IMR-90 (cell line): ENCODE measurements around the gene PTPRK. TPM values are rescaled to one million over a fixed set of nuclear protein-coding genes. Genes with fewer than 3 reads are reported as not detected.

Experiments
- ATAC-seq: fragments of 200-7000 bp; cut with Tn5 transposase; 2 replicates; pipeline ENCODE4 v1.9.1; 2020; ENCODE audit warnings: low read depth, mild to moderate bottlenecking, moderate library complexity
- BruUV-seq: library from RNA; stranded (reverse); fragments of 400-500 nt; replicated peaks from 2 replicates; lab custom pipeline; 2021; lab: Mats Ljungman, UMichigan
- CTCF ChIA-PET: fragments of 300-600 bp; formaldehyde crosslinking; extraction: SDS; loops from one replicate; lab custom pipeline; 2021; ENCODE audit warnings: antibody characterized with exemption; lab: Yijun Ruan, JAX
- POLR2A ChIA-PET: fragments of 300-600 bp; sonication (Branson Sonifier 250); formaldehyde crosslinking; loops from one replicate; lab custom pipeline; 2022; ENCODE audit warnings: antibody characterized with exemption; ENCODE audit not compliant: unreplicated experiment; lab: Charles Lee
- DNase-seq: peaks from one replicate; pipeline ENCODE4 v3.0.0; 2013
- H2AFZ ChIP-seq: replicated peaks from 2 replicates; pipeline ENCODE3; 2013; ENCODE audit warnings: low read length, mild to moderate bottlenecking; ENCODE audit not compliant: poor library complexity
- H2AK5ac ChIP-seq: 2 replicates; pipeline ENCODE4 v1.6.1; 2013; ENCODE audit warnings: low read depth, low read length, inconsistent platforms
- H2AK9ac ChIP-seq: replicated peaks from 2 replicates; pipeline ENCODE3; 2013; ENCODE audit warnings: mild to moderate bottlenecking, low read depth, low read length, moderate library complexity; ENCODE audit not compliant: poor library complexity
- H2BK120ac ChIP-seq: 2 replicates; pipeline ENCODE4 v1.6.1; 2013; ENCODE audit warnings: low read depth, low read length, inconsistent platforms
- H2BK15ac ChIP-seq: 3 replicates; pipeline ENCODE4 v1.6.1; 2013; ENCODE audit warnings: low read depth, low read length, inconsistent platforms
- H2BK20ac ChIP-seq: 2 replicates; pipeline ENCODE4 v1.6.1; 2013; ENCODE audit warnings: low read depth, mild to moderate bottlenecking, inconsistent platforms, low read length, moderate library complexity
- H2BK5ac ChIP-seq: 2 replicates; pipeline ENCODE4 v1.6.1; 2013; ENCODE audit warnings: mild to moderate bottlenecking, low read depth, low read length, inconsistent platforms; ENCODE audit not compliant: poor library complexity, severe bottlenecking
- H3K14ac ChIP-seq: replicated peaks from 2 replicates; pipeline ENCODE4 v1.6.1; 2013; ENCODE audit warnings: low read depth, low read length, inconsistent platforms
- H3K18ac ChIP-seq: 2 replicates; pipeline ENCODE4 v1.6.1; 2013; ENCODE audit warnings: low read depth, low read length, control low read depth
- H3K23ac ChIP-seq: 2 replicates; pipeline ENCODE4 v1.6.1; 2013; ENCODE audit warnings: low read depth, low read length, inconsistent platforms
- H3K27ac ChIP-seq: 2 replicates; pipeline ENCODE4 v1.5.1; 2013; ENCODE audit warnings: mild to moderate bottlenecking, control low read depth, low read length; ENCODE audit not compliant: insufficient read depth
- H3K27me3 ChIP-seq: 2 replicates; pipeline ENCODE4 v1.6.1; 2013; ENCODE audit warnings: low read length; ENCODE audit not compliant: control insufficient read depth, insufficient read depth
- H3K36me3 ChIP-seq: 2 replicates; pipeline ENCODE4 v1.6.1; 2013; ENCODE audit warnings: low read length, mixed read lengths; ENCODE audit not compliant: control insufficient read depth, insufficient read depth
- H3K4ac ChIP-seq: 2 replicates; pipeline ENCODE4 v1.6.1; 2013; ENCODE audit warnings: low read depth, low read length, inconsistent platforms
- H3K4me1 ChIP-seq: 2 replicates; pipeline ENCODE4 v1.6.1; 2013; ENCODE audit warnings: low read length, mixed read lengths; ENCODE audit not compliant: control insufficient read depth, insufficient read depth
- H3K4me2 ChIP-seq: 2 replicates; pipeline ENCODE4 v1.6.1; 2013; ENCODE audit warnings: low read depth, mild to moderate bottlenecking, control low read depth, low read length, moderate library complexity
- H3K4me3 ChIP-seq: 2 replicates; pipeline ENCODE4 v1.5.1; 2013; ENCODE audit warnings: low read depth, mild to moderate bottlenecking, control low read depth, low read length, moderate library complexity; ENCODE audit not compliant: insufficient read depth
- H3K56ac ChIP-seq: 2 replicates; pipeline ENCODE4 v1.6.1; 2013; ENCODE audit warnings: low read length, inconsistent platforms; ENCODE audit not compliant: insufficient read depth; ENCODE audit errors: extremely low read depth
- H3K79me1 ChIP-seq, 2 experiments: 2 replicates each; pipeline ENCODE4 v1.6.1; 2013; ENCODE audit warnings: low read length in 2 of 2, inconsistent platforms in 1 of 2, low read depth in 1 of 2
- H3K9ac ChIP-seq: 2 replicates; pipeline ENCODE4 v1.6.1; 2013; ENCODE audit warnings: low read depth, low read length, control low read depth
- H3K9me1 ChIP-seq: 2 replicates; pipeline ENCODE4 v1.6.1; 2013; ENCODE audit warnings: low read length, inconsistent platforms; ENCODE audit not compliant: insufficient read depth
- H3K9me3 ChIP-seq: 2 replicates; pipeline ENCODE4 v1.6.1; 2013; ENCODE audit warnings: low read length; ENCODE audit not compliant: control insufficient read depth, insufficient read depth
- H4K20me1 ChIP-seq: 2 replicates; pipeline ENCODE4 v1.6.1; 2013; ENCODE audit warnings: low read length, inconsistent platforms; ENCODE audit not compliant: insufficient read depth
- H4K5ac ChIP-seq: 2 replicates; pipeline ENCODE4 v1.6.1; 2013; ENCODE audit warnings: mild to moderate bottlenecking, low read depth, low read length, control low read depth
- H4K8ac ChIP-seq, 2 experiments: 2 replicates each; pipeline ENCODE4 v1.6.1; 2013; ENCODE audit warnings: low read depth in 2 of 2, low read length in 2 of 2, control low read depth in 1 of 2, inconsistent platforms in 1 of 2
- H4K91ac ChIP-seq: 2 replicates; pipeline ENCODE4 v1.6.1; 2013; ENCODE audit warnings: low read depth, low read length, inconsistent platforms; ENCODE audit not compliant: insufficient read depth
- BHLHE40 ChIP-seq: fragments of 150-350 bp; IDR thresholded peaks from 2 replicates; pipeline ENCODE4 v1.6.1; 2016; ENCODE audit warnings: mild to moderate bottlenecking, low read depth, low read length
- CEBPB ChIP-seq: IDR thresholded peaks from 2 replicates; pipeline ENCODE4 v1.6.1; 2012; ENCODE audit warnings: low read depth, low read length, improper control_type of control experiment
- CHD1 ChIP-seq: IDR thresholded peaks from 2 replicates; pipeline ENCODE4 v1.6.1; 2012; ENCODE audit warnings: low read depth, low read length, improper control_type of control experiment
- ELK1 ChIP-seq: fragments of 150-350 bp; IDR thresholded peaks from 2 replicates; pipeline ENCODE4 v1.6.1; 2016; ENCODE audit warnings: low read depth, mild to moderate bottlenecking, low read length, moderate library complexity, borderline replicate concordance
- FOS ChIP-seq: fragments of 150-350 bp; IDR thresholded peaks from 2 replicates; pipeline ENCODE4 v1.6.1; 2016; ENCODE audit warnings: low read depth, low read length
- MAFK ChIP-seq: IDR thresholded peaks from 2 replicates; pipeline ENCODE4 v1.6.1; 2012; ENCODE audit warnings: low read depth, low read length, improper control_type of control experiment
- MAZ ChIP-seq: IDR thresholded peaks from 2 replicates; pipeline ENCODE4 v1.6.1; 2012; ENCODE audit warnings: low read depth, mild to moderate bottlenecking, low read length, improper control_type of control experiment, moderate library complexity, borderline replicate concordance
- MXI1 ChIP-seq: IDR thresholded peaks from 2 replicates; pipeline ENCODE4 v1.6.1; 2012; ENCODE audit warnings: low read depth, mild to moderate bottlenecking, low read length, moderate library complexity, borderline replicate concordance
- NFE2L2 ChIP-seq: fragments of 150-350 bp; IDR thresholded peaks from 2 replicates; pipeline ENCODE4 v1.6.1; 2016; ENCODE audit warnings: low read depth, mild to moderate bottlenecking, low read length
- POLR2A ChIP-seq: IDR thresholded peaks from 2 replicates; pipeline ENCODE4 v1.6.1; 2012; ENCODE audit warnings: mild to moderate bottlenecking, low read depth, low read length
- RAD21 ChIP-seq: IDR thresholded peaks from 2 replicates; pipeline ENCODE4 v1.6.1; 2012; ENCODE audit warnings: low read length, improper control_type of control experiment
- RCOR1 ChIP-seq: IDR thresholded peaks from 2 replicates; pipeline ENCODE4 v1.6.1; 2012; ENCODE audit warnings: mild to moderate bottlenecking, low read length, improper control_type of control experiment; ENCODE audit not compliant: insufficient replicate concordance
- RFX5 ChIP-seq: IDR thresholded peaks from 2 replicates; pipeline ENCODE4 v1.8.0; 2012; ENCODE audit warnings: low read depth, mild to moderate bottlenecking, low read length, moderate library complexity
- SMC3 ChIP-seq: fragments of 150-350 bp; IDR thresholded peaks from 2 replicates; pipeline ENCODE4 v1.6.1; 2016; ENCODE audit warnings: low read depth, mild to moderate bottlenecking, antibody characterized with exemption, low read length, moderate library complexity
- WGBS, 2 experiments: methylation state at CpG; one replicate each; pipeline versions ENCODE4 v1.1.5 to v1.1.7; 2013; ENCODE audit warnings: missing lambda C conversion rate in 2 of 2; ENCODE audit not compliant: insufficient read length in 1 of 2; ENCODE audit errors: extremely low coverage in 2 of 2; 5-methylcytosine and 5-hydroxymethylcytosine counted together
- dilution Hi-C: fragments of 300-500 bp; cut with HindIII; formaldehyde crosslinking; loops from one replicate; pipeline ENCODE4 v1.14.3; 2018; ENCODE audit warnings: low sequenced_read_pairs; ENCODE audit not compliant: unreplicated experiment
- in situ Hi-C: fragments of 300-500 bp; cut with MboI; formaldehyde crosslinking; loops from 3 replicates; pipeline ENCODE4 v1.14.3; 2019; ENCODE audit warnings: low sequenced_read_pairs, inconsistent platforms, mixed read lengths
- intact Hi-C: fragments of 100-400 bp; cut with micrococcal nuclease; formaldehyde crosslinking; loops from 2 replicates; pipeline ENCODE4 v1.10.0; 2022
- polyA plus RNA-seq, 3 experiments: library from polyadenylated mRNA; depleted of rRNA; stranded (reverse); fragments of >200 nt; gene quantifications; 2 replicates each; pipeline ENCODE4 v1.2.3, GENCODE V29; 2012; ENCODE audit warnings: low replicate concordance in 1 of 3
- total RNA-seq: library from RNA; depleted of rRNA; stranded (reverse); fragments of >200 nt; gene quantifications from 2 replicates; pipeline ENCODE4 v1.2.3, GENCODE V29; 2012

The PTPRK gene
- total and polyA plus RNA-seq, 2 of the 4 experiments (the other 2 are of a cell fraction) = 18.0 to 80.8 TPM

- H2BK15ac ChIP-seq = no peak overlapping the region
- no peak overlapping the region for H3K4me2 ChIP-seq
- no peak overlapping the region for H3K18ac ChIP-seq
- H3K4me3 ChIP-seq = no peak overlapping the region
- no peak overlapping the region for H4K5ac ChIP-seq
- H3K4me1 ChIP-seq = no peaks in the 10 kb centered on the region; the same call in 1 of the 2 replicates
- no peak overlapping the region for H3K9ac ChIP-seq
- no peak overlapping the region for H3K4ac ChIP-seq
- no TSS peak for BruUV-seq
- H2BK120ac ChIP-seq = no peak overlapping the region
- H2AK5ac ChIP-seq = no peak overlapping the region
- H2AFZ ChIP-seq = no peak overlapping the region
- POLR2A ChIA-PET = no interaction called here
- H3K9me3 ChIP-seq = no peaks in the 10 kb centered on the region
- H3K23ac ChIP-seq = no peak overlapping the region
- H3K9me1 ChIP-seq = 0 out of 2 replicates have a peak, but pooled peaks cover 2% of the 10 kb centered on the region
- no peak overlapping the region for H2BK5ac ChIP-seq
- no peak overlapping the region for H2AK9ac ChIP-seq
- intact Hi-C loops (no loop called here), in situ Hi-C loops (no loop called here), dilution Hi-C loops (no loop called here)
- H3K36me3 ChIP-seq = no peaks in the 10 kb centered on the region
- no peaks in the 10 kb centered on the region for H3K27me3 ChIP-seq
- H3K79me1 ChIP-seq = peaks cover 36 to 68% of the 10 kb centered on the region in 2 experiments; a peak in 3 of 4 replicates
- H4K20me1 ChIP-seq = peaks cover 19% of the 10 kb centered on the region; the same call in 1 of the 2 replicates
- no peak for TF ChIP-seq RFX5
- TF ChIP-seq RCOR1 = no peak
- TF ChIP-seq MXI1 = no peak
- no peak for TF ChIP-seq FOS
- TF ChIP-seq NFE2L2 = no peak
- no peak for TF ChIP-seq CHD1
- no peak for TF ChIP-seq MAZ
- no peak for TF ChIP-seq BHLHE40
- no peak for TF ChIP-seq POLR2A
- TF ChIP-seq MAFK = no peak
- no peak for TF ChIP-seq SMC3
- no peak for TF ChIP-seq CEBPB
- no peak for TF ChIP-seq ELK1
- TF ChIP-seq RAD21 = no peak
- no peak overlapping the region for H3K14ac ChIP-seq
- no peak overlapping the region for H3K56ac ChIP-seq
- no peak overlapping the region for H4K91ac ChIP-seq
- no CpG with 5 or more reads among the region's 2 CpGs for WGBS, 2 experiments
- CTCF ChIA-PET = no interaction called here
- H3K27ac ChIP-seq = no peak overlapping the region
- DNase-seq = no peak
- no peak overlapping the region for H2BK20ac ChIP-seq
- no peak overlapping the region for H4K8ac ChIP-seq
- no peak for ATAC-seq
These were observed 63.7 kb downstream of the PTPRK start for GRCh38 chr6:128456510-128457230.
